Activated gamma-delta T cell (primary cell): ENCODE measurements around the gene RPL13A.
"Not testable (repeated sequence)": the region's sequence is repeated elsewhere in the genome, so short reads cannot be mapped to it uniquely, and the experiment has no call there.

ENCODE experiments used
- DNase-seq: peaks from one replicate; lab custom pipeline; 2025; lab: John Stamatoyannopoulos, UW

RPL13A gene

GRCh38 chr19:49456326-49456725 is 31.1 kb upstream of the RPL13A start:
- no peak for DNase-seq

GRCh38 chr19:49458567-49458903 is 28.9 kb upstream of the RPL13A start:
- no peak for DNase-seq

GRCh38 chr19:49459388-49459787 is 28.0 kb upstream of the RPL13A start:
- no peak for DNase-seq

DNA sequence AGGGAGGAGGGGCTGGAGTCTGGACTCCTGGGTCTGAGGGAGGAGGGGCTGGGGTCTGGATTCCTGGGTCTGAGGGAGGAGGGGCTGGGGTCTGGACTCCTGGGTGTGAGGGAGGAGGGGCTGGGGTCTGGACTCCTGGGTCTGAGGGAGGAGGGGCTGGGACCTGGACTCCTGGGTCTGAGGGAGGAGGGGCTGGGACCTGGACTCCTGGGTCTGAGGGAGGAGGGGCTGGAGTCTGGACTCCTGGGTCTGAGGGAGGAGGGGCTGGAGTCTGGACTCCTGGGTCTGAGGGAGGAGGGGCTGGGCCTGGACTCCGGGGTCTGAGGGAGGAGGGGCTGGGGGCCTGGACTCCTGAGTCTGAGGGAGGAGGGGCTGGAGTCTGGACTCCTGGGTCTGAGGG is 26.3 kb upstream of the RPL13A start:
- DNase-seq, result not testable (repeated sequence)

GRCh38 chr19:49461656-49462055 is 25.8 kb upstream of the RPL13A start:
- no peak for DNase-seq

DNA sequence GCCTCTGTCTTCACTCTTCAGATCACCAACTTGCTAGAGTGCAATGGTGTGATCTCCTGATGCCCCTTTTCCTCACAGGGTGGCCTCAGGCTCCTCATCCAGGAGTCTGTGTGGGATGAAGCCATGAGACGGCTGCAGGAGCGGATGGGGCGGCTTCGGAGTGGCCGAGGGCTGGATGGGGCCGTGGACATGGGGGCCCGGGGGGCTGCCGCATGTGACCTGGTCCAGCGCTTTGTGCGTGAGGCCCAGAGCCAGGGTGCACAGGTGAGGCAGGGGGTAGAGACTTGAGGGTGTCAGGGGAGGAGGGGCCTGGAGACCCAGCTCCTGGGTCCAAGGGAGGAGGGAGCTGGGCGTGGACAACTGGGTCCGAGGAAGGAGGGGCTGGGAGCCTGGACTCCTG is 24.9 kb upstream of the RPL13A start:
- DNase-seq, result no peak

- DNase-seq, result no peak
Observed at GRCh38 chr19:49463960-49464740, 23.3 kb upstream of the RPL13A start.

GRCh38 chr19:49465371-49465770 is 22.0 kb upstream of the RPL13A start:
- no peak for DNase-seq

DNA sequence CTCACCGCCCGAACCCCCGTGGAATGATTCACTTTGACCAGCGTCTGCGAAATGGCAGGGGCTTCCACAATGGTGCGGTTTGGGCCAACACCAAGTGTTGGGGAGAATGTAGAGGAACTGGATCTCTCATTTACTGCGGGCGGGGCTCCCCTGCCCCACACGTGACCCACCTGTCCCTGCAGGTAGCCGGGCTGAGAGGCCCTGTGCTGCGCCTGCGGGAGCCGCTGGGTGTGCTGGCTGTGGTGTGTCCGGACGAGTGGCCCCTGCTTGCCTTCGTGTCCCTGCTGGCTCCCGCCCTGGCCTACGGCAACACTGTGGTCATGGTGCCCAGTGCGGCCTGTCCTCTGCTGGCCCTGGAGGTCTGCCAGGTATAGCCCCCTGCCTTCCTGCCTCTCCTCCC is 19.2 kb upstream of the RPL13A start:
- DNase-seq, result no peak

- DNase-seq, result peak; percentile 67
Observed at GRCh38 chr19:49468746-49469447, 18.5 kb upstream of the RPL13A start.

GRCh38 chr19:49469828-49470614 is 17.4 kb upstream of the RPL13A start:
- peak; percentile 80 for DNase-seq

- no peak for DNase-seq
Observed at GRCh38 chr19:49470615-49470978, 16.8 kb upstream of the RPL13A start.

GRCh38 chr19:49472936-49473335 is 14.5 kb upstream of the RPL13A start:
- DNase-seq, result no peak

DNA sequence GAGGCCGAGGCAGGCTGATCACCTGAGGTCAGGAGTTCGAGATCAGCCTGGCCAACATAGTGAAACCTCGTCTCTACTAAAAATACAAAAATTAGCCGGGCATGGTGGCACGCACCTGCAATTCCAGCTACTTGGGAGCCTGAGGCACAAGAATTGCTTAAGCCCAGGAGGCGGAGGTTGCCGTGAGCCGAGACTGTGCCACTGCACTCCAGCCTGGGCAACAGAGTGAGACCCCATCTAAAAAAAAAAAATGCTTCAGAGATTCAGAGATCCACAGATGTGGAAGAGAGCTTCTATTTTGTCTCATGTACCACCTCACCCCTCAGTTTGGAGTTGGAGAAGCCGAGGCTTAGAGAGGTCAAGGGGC is 13.9 kb upstream of the RPL13A start:
- not testable (repeated sequence) for DNase-seq

DNA sequence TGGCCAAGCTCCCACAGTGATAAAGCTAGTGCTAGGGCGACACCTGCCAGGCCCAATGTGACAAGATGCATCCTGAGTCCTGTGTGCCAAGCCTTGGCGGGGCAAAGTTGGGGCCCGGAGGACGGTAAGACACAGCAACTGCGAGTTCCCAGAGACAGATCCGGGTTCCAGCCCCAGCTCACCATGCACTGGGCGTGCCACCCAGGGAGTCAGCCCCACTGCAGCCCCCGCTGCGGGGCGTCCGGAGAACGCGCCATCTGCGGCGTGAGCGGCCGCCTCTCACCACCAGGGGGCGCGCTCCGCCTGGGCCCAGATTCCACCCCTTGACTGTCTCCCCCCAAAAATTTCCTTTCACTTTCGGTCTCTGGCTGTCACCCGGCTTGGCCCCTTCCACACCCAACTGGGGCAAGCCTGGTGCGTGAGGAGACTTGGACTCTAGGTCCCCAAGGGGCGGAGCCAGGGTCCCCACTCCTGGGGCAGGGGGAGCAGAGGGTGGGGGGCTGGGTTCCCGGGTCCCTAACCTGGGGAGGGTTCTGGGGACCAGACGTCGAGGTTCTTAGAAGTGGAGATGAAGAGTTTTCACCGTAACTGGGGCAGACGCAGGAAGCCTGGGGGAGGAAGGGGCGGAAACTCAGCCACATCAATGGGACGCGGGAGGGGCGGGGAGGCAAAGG is 13.4 kb upstream of the RPL13A start, which contains the start of gene FLT3LG:
FLT3LG (plus strand) TSS at position 348 of the 674 bp plus-strand sequence. CDS start 425 bp downstream, outside the sequence.
- DNase-seq, result peak; percentile 74

DNA sequence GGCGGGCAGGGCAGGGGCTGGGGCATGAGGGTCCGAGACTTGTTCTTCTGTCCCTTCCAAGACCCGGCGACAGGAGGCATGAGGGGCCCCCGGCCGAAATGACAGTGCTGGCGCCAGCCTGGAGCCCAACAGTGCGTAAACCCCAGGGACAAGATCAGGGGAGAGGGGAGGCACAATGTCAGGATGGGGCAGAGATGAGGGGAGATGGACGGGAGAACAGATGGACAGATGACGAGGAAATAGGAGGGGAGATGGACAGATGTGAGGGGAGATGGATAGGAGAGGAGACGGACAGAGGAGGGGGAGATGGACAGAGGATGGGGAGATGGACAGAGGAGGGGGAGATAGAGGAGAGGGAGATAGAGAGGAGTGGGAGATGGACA is 12.9 kb upstream of the RPL13A start:
- DNase-seq, result no peak

- DNase-seq, result no peak
Observed at GRCh38 chr19:49475191-49475917, 12.1 kb upstream of the RPL13A start.

DNA sequence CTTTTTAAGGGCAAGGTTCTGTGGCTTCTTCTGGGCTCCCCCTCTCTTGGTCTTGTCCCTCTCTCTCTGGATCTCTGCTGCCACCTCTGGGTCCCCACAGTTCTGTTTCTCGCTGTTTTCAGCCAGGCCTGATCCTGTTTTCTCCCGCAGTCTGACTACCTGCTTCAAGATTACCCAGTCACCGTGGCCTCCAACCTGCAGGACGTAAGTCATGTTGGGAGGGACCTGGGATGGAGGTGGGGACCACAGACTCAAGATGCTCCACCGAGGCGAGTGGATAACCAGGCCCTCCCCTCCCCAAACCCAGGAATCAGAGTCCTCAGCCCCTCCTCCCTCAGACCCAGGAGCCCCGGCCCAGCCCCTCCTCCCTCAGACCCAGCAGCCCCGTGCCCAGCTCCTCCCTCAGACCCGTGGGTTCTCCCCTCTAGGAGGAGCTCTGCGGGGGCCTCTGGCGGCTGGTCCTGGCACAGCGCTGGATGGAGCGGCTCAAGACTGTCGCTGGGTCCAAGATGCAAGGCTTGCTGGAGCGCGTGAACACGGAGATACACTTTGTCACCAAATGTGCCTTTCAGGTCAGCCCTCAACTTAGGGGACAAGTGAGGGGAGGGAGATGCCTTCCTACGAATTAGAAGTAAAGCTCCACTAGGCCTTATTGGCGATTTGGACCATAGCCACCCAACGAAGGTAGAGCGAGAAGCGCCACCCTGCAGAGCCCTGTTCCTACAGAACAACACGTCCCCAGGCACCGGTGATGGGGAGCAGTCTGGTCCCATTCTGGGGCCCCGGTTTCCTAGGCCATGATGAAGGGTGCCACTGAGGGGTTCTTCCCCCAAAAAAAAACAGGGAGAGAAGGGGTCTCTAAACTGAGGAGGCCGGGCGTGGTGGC is 11.2 kb upstream of the RPL13A start:
- peak; percentile 33 for DNase-seq

DNA sequence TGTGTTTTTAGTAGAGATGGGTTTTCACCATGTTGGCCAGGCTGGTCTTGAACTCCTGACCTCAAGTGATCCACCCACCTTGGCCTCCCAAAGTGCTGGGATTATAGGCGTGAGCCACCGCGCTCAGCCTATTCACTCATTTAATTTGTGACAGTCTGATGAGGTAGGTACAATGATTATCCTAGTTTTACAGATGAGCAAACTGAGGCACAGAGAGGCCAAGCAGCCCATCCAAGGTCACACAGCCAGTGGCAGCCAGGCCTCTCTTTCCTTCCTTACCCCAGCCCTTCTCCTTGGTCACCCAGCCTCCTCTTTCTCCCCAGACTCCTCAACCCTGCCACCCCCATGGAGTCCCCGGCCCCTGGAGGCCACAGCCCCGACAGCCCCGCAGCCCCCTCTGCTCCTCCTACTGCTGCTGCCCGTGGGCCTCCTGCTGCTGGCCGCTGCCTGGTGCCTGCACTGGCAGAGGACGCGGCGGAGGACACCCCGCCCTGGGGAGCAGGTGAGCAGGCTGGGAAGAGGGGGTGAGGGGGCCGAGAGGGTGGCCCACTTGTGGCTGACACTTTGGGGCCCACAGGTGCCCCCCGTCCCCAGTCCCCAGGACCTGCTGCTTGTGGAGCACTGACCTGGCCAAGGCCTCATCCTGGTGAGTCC is 7.3 kb upstream of the RPL13A start:
- no peak for DNase-seq
